ENCODE measurements around the gene MMD2.

DNA sequence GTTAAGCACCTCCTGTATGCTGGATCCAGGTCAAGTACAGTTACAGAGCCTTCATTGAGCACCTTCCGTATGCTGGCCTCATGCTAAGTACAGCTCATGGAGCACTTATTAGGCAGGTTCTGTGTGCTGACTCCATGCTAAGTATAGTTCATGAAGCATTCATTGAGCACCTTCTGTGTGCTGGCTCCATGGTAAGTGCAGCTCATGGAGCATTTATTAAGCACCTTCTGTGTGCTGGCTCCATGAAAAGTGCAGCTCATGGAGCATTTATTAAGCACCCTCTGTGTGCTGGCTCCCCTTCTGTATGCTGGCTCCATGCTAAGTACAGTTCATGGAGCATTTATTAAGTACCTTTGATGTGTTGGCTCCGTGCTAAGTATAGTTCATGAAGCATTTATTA lies 30.5 kb downstream of the MMD2 start:
- no peak for TF ChIP-seq POLR2A (IDR thresholded peaks at IDR 0.05; ENCODE audit: low read length)
- TF ChIP-seq E2F6 (IDR thresholded peaks at IDR 0.05; ENCODE audit: borderline replicate concordance, low read depth), result no peak
- TF ChIP-seq CHD4 (IDR thresholded peaks at IDR 0.05; ENCODE audit: borderline replicate concordance), result no peak
- no peak for TF ChIP-seq CEBPB (IDR thresholded peaks at IDR 0.05)

All from A549 (cell line).